ENCODE results near the gene CCL3.
A peak's percentile ranks its signal among the peaks of the same experiment; 100 is the strongest.

The CCL3 gene

DNA sequence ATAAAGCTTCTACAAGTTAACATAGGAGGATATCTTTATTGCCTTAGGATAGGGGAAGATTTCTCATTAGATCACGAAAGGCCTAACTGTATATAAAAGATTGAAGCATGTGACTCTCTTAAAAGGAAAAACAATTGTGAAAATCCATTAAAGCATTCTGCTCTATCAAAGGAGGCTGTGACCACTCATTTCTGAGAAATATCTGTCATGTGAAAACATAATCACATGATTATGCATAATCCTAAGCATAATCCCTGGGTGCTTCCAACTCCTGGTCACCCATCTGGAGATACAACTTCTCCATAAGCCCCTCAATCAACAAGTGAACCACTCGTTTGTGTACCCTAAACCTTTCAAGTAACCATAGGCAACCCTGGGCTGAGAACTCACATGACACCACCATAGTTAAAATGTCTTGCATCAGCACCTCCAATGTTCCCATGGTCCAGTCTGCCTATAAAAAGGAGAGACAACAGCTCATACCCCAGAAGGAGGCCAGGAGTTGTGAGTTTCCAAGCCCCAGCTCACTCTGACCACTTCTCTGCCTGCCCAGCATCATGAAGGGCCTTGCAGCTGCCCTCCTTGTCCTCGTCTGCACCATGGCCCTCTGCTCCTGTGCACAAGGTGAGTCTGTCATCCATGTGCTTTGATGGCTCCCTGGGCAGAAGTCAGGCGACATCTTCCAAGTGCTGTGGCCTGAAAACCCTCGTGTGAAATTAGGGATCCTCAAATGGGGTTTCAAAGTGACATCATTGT is 26.0 kb downstream of the CCL3 start, which contains the start of gene CCL18:
TSS of gene CCL18 (plus strand) at position 487 of the 756 bp plus-strand sequence. CDS start at position 558, 71 bp downstream.
- CTCF ChIA-PET = interaction anchor here (0.5 to 1.5 kb wide), 5 partner anchors 9 to 214 kb away, joined by 3 to 9 read pairs (median 6); no protein-coding TSS in a partner anchor

GRCh38 chr17:36060816-36061215 is 29.1 kb downstream of the CCL3 start:
- H3K36me3 ChIP-seq (ENCODE audit: control insufficient read depth in 2 of 2, insufficient read depth in 1 of 2, low read length in 2 of 2) = no peaks in the 10 kb centered on the region
- H3K27ac ChIP-seq (ENCODE audit: extremely low read depth, low read depth, low read length) = no peak overlapping the region
- no peaks in the 10 kb centered on the region for H3K9me3 ChIP-seq (ENCODE audit: control insufficient read depth, insufficient read depth, low read depth, low read length)
- ChIA-PET POLR2A (no interaction called here), CTCF (interaction anchor here (1.1 kb wide), 1 partner anchor 12 kb away, joined by 7 read pairs; no protein-coding TSS in a partner anchor)
- no peak overlapping the region for H3K4me3 ChIP-seq (ENCODE audit: low read depth, low read length)
- TF ChIP-seq ZNF274 (IDR thresholded peaks at IDR 0.05; ENCODE audit: low read length) (no peak), ZNF274 (tag by site-specific recombination; IDR thresholded peaks at IDR 0.05; ENCODE audit: borderline replicate concordance) (no peak), ZNF214 (tag by site-specific recombination; IDR thresholded peaks at IDR 0.05; ENCODE audit: borderline replicate concordance) (no peak), ZNF623 (tag by site-specific recombination; IDR thresholded peaks at IDR 0.05) (no peak)
- no peaks in the 10 kb centered on the region for H3K4me1 ChIP-seq (ENCODE audit: control insufficient read depth, insufficient read depth, low read length)

More for the DNA sequence above, 26.0 kb downstream of the CCL3 start, which contains the start of gene CCL18:
- TF ChIP-seq REST (tag by site-specific recombination; IDR thresholded peaks at IDR 0.05) (no peak), ZNF324 (tag by site-specific recombination; IDR thresholded peaks at IDR 0.05) (no peak), ATF2 (tag by site-specific recombination; IDR thresholded peaks at IDR 0.05; ENCODE audit: low read depth) (peak; percentile 40; the same call in 1 of the 2 replicates), ZBTB20 (tag by site-specific recombination; IDR thresholded peaks at IDR 0.05) (no peak), SCRT2 (tag by site-specific recombination; IDR thresholded peaks at IDR 0.05) (0 out of 2 replicates have a peak, but pooled peaks have one; percentile 23), ZBTB26 (tag by site-specific recombination; optimal IDR thresholded peaks at IDR 0.05) (no peak), ZNF239 (tag by site-specific recombination; IDR thresholded peaks at IDR 0.05) (no peak), ZNF48 (tag by site-specific recombination; IDR thresholded peaks at IDR 0.05) (no peak), ZNF202 (tag by site-specific recombination; IDR thresholded peaks at IDR 0.05; ENCODE audit: borderline replicate concordance) (no peak), ZNF777 (tag by site-specific recombination; IDR thresholded peaks at IDR 0.05; ENCODE audit: borderline replicate concordance) (no peak), ZNF274 (IDR thresholded peaks at IDR 0.05; ENCODE audit: low read length) (no peak), ZNF274 (tag by site-specific recombination; IDR thresholded peaks at IDR 0.05; ENCODE audit: borderline replicate concordance) (peak; percentile 32; the same call in 1 of the 2 replicates), ZNF768 (tag by site-specific recombination; IDR thresholded peaks at IDR 0.05) (no peak)
- Histone ChIP-seq H3K4me3 (ENCODE audit: low read depth, low read length) (no peak within 1 kb of the TSS), H3K4me1 (ENCODE audit: control insufficient read depth, insufficient read depth, low read length) (no peaks in the 10 kb centered on the region), H3K27ac (ENCODE audit: extremely low read depth, low read depth, low read length) (no peak within 1 kb of the TSS), H3K36me3 (ENCODE audit: control insufficient read depth in 2 of 2, insufficient read depth in 1 of 2, low read length in 2 of 2) (no peaks in the 10 kb centered on the region), H3K9me3 (ENCODE audit: control insufficient read depth, insufficient read depth, low read depth, low read length) (no peaks in the 10 kb centered on the region)
- POLR2A ChIA-PET = interaction anchor here (0.6 kb wide), 2 partner anchors 54 to 278 kb away, joined by 3 to 4 read pairs; no protein-coding TSS in a partner anchor

Data from HEK293 (cell line).